ENCODE data around the gene DRAP1. TPM values are rescaled to one million over a fixed set of nuclear protein-coding genes. Genes with fewer than 3 reads are reported as not detected.

DRAP1 gene
- total and polyA plus RNA-seq, 9 of the 15 experiments (the other 6 are each of a cell fraction or from before 2014, with no cell fraction given): 9.6 to 200 (median 92.9) TPM

GRCh38 chr11:65899356-65900124 is 19.7 kb upstream of the DRAP1 start (continued):
- no peak; the same call in none of the 2 replicates for TF ChIP-seq SFPQ (IDR thresholded peaks at IDR 0.05; ENCODE audit: low read depth, low read length)
- no peak for TF ChIP-seq MCM5 (IDR thresholded peaks at IDR 0.05; ENCODE audit: low read depth)
- TF ChIP-seq U2AF2 (optimal IDR thresholded peaks at IDR 0.05; ENCODE audit: low read depth, low read length): no peak
- no peak for TF ChIP-seq PATZ1 (CRISPR knock-in tag; IDR thresholded peaks at IDR 0.05; ENCODE audit: borderline replicate concordance)
- TF ChIP-seq LEF1 (IDR thresholded peaks at IDR 0.05): no peak
- no peak for TF ChIP-seq SAFB2 (IDR thresholded peaks at IDR 0.05; ENCODE audit: borderline replicate concordance, low read depth, low read length, severe bottlenecking)
- no peak for TF ChIP-seq RNF219 (CRISPR knock-in tag; IDR thresholded peaks at IDR 0.05)
- TF ChIP-seq KHSRP (IDR thresholded peaks at IDR 0.05): no peak
- TF ChIP-seq ZNF253 (CRISPR knock-in tag; conservative IDR thresholded peaks at IDR 0.05): no peak
- TF ChIP-seq ZNF212 (CRISPR knock-in tag; IDR thresholded peaks at IDR 0.05): peak; percentile 14; the same call in 1 of the 2 replicates
- TF ChIP-seq TFAP4 (CRISPR knock-in tag; IDR thresholded peaks at IDR 0.05; ENCODE audit: borderline replicate concordance): peak; percentile 82
- TF ChIP-seq ZNF57 (CRISPR knock-in tag; IDR thresholded peaks at IDR 0.05): no peak
- TF ChIP-seq HCFC1 (IDR thresholded peaks at IDR 0.05; ENCODE audit: low read depth, low read length): no peak
- no peak; the same call in none of the 2 replicates for TF ChIP-seq BRD4 (IDR thresholded peaks at IDR 0.05)
- TF ChIP-seq FOSL1 (tag; conservative IDR thresholded peaks at IDR 0.05): no peak
- no peak for TF ChIP-seq THAP12 (CRISPR knock-in tag; IDR thresholded peaks at IDR 0.05)
- TF ChIP-seq ZC3H8 (IDR thresholded peaks at IDR 0.05): no peak
- peak; percentile 75; the same call in 1 of the 2 replicates for TF ChIP-seq SMAD3 (CRISPR knock-in tag; conservative IDR thresholded peaks at IDR 0.05)
- no peak for TF ChIP-seq STAG1 (CRISPR knock-in tag; IDR thresholded peaks at IDR 0.05; ENCODE audit: borderline replicate concordance)
